Epithelial cell of alveolus of lung (primary cell): ENCODE results near the gene RGS9BP. TPM values are rescaled to one million over a fixed set of nuclear protein-coding genes. Genes with fewer than 3 reads are reported as not detected.

Source experiments
- total RNA-seq: library from RNA; depleted of rRNA; stranded (reverse); fragments of >200 nt; gene quantifications from 2 replicates; pipeline ENCODE4 v1.2.1, GENCODE V29; 2015

The RGS9BP gene
- 0.16 TPM in 1 of 2 replicates, not detected in the other for total RNA-seq

GRCh38 chr19:32675720-32676185, at the start of gene RGS9BP:
RGS9BP (plus strand) TSS chr19:32675848; CDS start chr19:32676264, 416 bp downstream.

GRCh38 chr19:32674931-32675719, 523 bp upstream of the RGS9BP start, which contains the start of gene ANKRD27:
ANKRD27 (minus strand) TSS chr19:32675180; CDS start chr19:32659015, 16,165 bp downstream.

GRCh38 chr19:32691291-32691951, 15.8 kb downstream of the RGS9BP start, which contains the start of gene NUDT19:
NUDT19 (plus strand) TSS chr19:32691821; CDS start chr19:32691961, 140 bp downstream.

GRCh38 chr19:32719611-32720059, 44.0 kb downstream of the RGS9BP start, which contains the start of gene TDRD12:
TDRD12 (plus strand) TSS chr19:32719767; CDS start chr19:32720073, 306 bp downstream.

Other genes starting within 250 kb of the RGS9BP start
- 84.2 and 219 TPM in 2 replicates for gene PDCD5, start 94.7 kb upstream of the RGS9BP start, total RNA-seq
- gene ANKRD27, start 668 bp upstream of the RGS9BP start, total RNA-seq = 16.0 and 20.7 TPM in 2 replicates
- gene NUDT19, start 16.0 kb downstream of the RGS9BP start, total RNA-seq = 12.3 and 14.9 TPM in 2 replicates
- gene TDRD12, start 43.9 kb downstream of the RGS9BP start, total RNA-seq = 0.26 TPM in 1 of 2 replicates, not detected in the other
- not detected in 2 replicates for gene SLC7A9, start 193.9 kb downstream of the RGS9BP start, total RNA-seq